Motor neuron (in vitro differentiated cells): ENCODE measurements around the gene ARHGEF19. TPM values are rescaled to one million over a fixed set of nuclear protein-coding genes. Genes with fewer than 3 reads are reported as not detected.

ENCODE experiments used
- ATAC-seq, 8 experiments: fragments of 200-7000 bp; cut with Tn5 transposase; replicated peaks in 6 of 8; 2 replicates each; pipeline ENCODE4 v1.8.0; 2021; ENCODE audit warnings: mild to moderate bottlenecking in 8 of 8, moderate library complexity in 8 of 8
- H3K27ac ChIP-seq, 2 donors: fragments of 250-450 bp; sonication (Bioruptor Pico); 2 replicates each; pipeline ENCODE4 v1.9.0; 2021; ENCODE audit warnings: antibody characterized with exemption in 2 of 2, mild to moderate bottlenecking in 2 of 2, moderate library complexity in 1 of 2
- H3K4me1 ChIP-seq, 2 donors: fragments of 250-450 bp; sonication (Bioruptor Pico); replicated peaks in 1 of 2; 2 replicates each; pipeline ENCODE4 v1.6.1; 2021; ENCODE audit warnings: antibody characterized with exemption in 2 of 2, mild to moderate bottlenecking in 2 of 2, moderate library complexity in 1 of 2
- H3K4me3 ChIP-seq, 5 donors: fragments of 250-450 bp; sonication (Bioruptor Pico); 2 replicates each; pipeline ENCODE4 v1.9.0; 2021; ENCODE audit warnings: antibody characterized with exemption in 5 of 5, mild to moderate bottlenecking in 5 of 5, moderate library complexity in 4 of 5
- WGBS, 10 experiments: fragments of 450-650 bp; shearing (Covaris generic); methylation state at CpG; one replicate each; pipeline ENCODE4 v1.0.0; 2022; 5-methylcytosine and 5-hydroxymethylcytosine counted together
- in situ Hi-C, 9 experiments: fragments of 400-800 bp; cut with MboI; loops; one replicate each; pipeline ENCODE4 v1.15.0; 2021; ENCODE audit warnings: low sequenced_read_pairs in 9 of 9, low pct_unique_long_range_greater_than_20kb in 2 of 9; ENCODE audit not compliant: unreplicated experiment in 9 of 9
- total RNA-seq, 8 experiments: library from RNA; unstranded; fragments of 300-600 nt; gene quantifications; 2 replicates each; pipeline versions ENCODE4 v1.2.3 to v1.2.4, GENCODE V29; 2022

The ARHGEF19 gene
- total RNA-seq, 8 experiments from 2014 or later, result 2.1 to 10.6 (median 5.9) TPM

DNA sequence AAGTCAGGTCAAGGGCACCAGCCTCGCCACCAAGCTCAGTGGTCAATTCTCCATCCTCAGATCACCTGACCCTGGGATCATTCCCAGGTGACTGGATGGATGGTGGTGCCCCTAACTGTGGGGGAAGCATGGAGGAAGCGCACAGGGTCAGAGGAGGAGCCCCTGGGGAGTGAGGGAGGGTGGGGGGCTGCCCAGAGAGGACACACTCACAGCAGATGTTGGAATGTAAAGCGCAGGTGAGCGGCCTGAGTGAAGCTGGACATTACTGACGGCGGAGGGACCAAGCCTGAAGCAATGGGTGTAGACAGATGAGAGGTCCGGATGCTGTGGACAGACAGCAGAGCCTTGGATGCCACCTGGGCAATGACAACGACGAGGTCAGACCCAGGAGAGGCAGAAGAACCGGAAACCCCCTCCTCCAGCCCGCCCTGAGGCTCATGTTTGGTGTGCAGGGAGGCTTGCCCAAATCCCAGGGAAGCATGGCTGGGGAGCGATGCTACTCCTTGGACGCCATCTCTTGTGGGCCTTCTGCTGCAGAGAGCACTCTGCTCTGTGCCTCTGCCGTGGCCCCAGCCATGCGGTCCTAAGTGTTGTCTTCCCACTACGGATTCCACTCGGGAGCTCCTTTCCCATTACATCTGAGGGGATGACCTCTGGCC, 30.2 kb upstream of the ARHGEF19 start:
- Histone ChIP-seq H3K4me1 (peaks cover 8 to 10% of the 10 kb centered on the region in 2 donors), H3K4me3 (no peak overlapping the region), H3K27ac (no peak overlapping the region)
- peak in 2 of 8 experiments; percentile 4 to 9 for ATAC-seq
- in situ Hi-C loops, result loop anchor here in 1 of 9 experiments (10.0 kb wide), 1 partner anchor 168 kb away; the partner anchor contains the start of gene FAM131C
- WGBS, 10 experiments, result 80 to 100% (median 89%) methylated on average over 1 to 9 of the region's 17 CpGs; no CpG with 5 or more reads in 5 of the 10 experiments

DNA sequence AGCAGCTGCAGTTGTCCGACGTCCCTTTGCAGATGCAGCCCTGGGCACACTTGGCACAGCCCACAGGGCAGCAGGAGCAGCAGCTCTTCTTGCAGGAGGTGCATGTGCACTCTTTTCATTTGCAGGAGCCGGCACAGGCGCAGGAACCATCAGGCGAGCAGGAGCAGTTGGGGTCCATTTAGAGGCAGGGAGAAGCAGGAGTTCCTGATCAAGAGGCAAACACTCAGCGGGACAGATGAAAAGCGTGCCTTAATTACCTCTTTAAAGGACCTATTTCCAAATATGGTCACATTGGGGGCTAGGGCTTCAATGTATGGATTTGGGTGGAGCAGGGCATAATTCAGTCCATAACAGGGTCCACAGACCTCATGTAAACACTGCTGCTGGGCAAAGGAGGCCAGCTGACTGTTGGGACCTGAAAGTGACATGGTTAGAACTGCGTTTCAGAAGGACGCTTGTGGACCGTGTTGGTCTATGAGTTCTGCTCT, 28.8 kb upstream of the ARHGEF19 start:
- Histone ChIP-seq H3K27ac (no peak overlapping the region), H3K4me1 (peaks cover 12 to 16% of the 10 kb centered on the region in 2 donors), H3K4me3 (no peak overlapping the region)
- 60 to 100% (median 79%) methylated on average over 2 to 10 of the region's 10 CpGs for WGBS, 10 experiments
- no peak for ATAC-seq
- in situ Hi-C loops, result loop anchor here in 1 of 9 experiments (10.0 kb wide), 1 partner anchor 166 kb away; the partner anchor contains the start of gene FAM131C

DNA sequence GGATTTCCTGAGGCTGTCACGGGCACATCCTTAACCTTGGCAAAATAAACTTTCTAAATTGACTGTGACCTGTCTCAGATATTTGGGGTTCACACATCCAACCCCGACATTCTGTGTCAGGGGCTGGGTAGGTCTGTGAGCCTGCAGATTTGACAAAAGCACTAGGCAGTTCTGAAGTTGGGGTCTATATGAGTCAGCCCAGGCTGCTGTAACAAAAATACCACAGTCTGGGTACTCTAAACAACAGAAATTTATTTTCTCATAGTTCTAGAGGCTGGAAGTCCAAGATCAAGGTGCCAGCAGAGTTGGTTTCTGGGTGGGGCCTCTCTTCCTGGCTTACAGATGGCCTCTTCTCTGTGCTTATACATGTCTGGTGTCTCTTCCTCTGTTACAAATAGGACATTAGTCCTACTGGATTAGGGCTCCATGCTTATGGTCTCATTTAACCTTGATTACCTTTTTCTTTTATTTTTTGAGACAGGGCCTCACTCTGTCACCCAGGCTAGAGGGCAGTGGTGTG, 27.6 kb upstream of the ARHGEF19 start:
- Histone ChIP-seq H3K4me3 (no peak overlapping the region), H3K27ac (no peak overlapping the region), H3K4me1 (peaks cover 12 to 20% of the 10 kb centered on the region in 2 donors)
- ATAC-seq, result no peak
- in situ Hi-C loops, result loop anchor here in 1 of 9 experiments (10.0 kb wide), 1 partner anchor 165 kb away; the partner anchor contains the start of gene FAM131C
- WGBS, 10 experiments, result 74 to 100% (median 95%) methylated on average over 1 to 2 of the region's 2 CpGs; no CpG with 5 or more reads in 4 of the 10 experiments

GRCh38 chr1:16237343-16237830, 24.9 kb upstream of the ARHGEF19 start:
- in situ Hi-C loops, result no loop called here
- peak in 4 of 8 experiments; percentile 1 to 10 (median 5) for ATAC-seq
- Histone ChIP-seq H3K27ac (peak overlapping the region; percentile 78 to 85), H3K4me1 (peaks cover 7 to 15% of the 10 kb centered on the region in 2 donors), H3K4me3 (peak overlapping the region; percentile 44 to 58 (median 48))
- WGBS, 10 experiments, result 0 to 100% (median 22%) methylated on average over 1 to 6 of the region's 6 CpGs; no CpG with 5 or more reads in 3 of the 10 experiments

DNA sequence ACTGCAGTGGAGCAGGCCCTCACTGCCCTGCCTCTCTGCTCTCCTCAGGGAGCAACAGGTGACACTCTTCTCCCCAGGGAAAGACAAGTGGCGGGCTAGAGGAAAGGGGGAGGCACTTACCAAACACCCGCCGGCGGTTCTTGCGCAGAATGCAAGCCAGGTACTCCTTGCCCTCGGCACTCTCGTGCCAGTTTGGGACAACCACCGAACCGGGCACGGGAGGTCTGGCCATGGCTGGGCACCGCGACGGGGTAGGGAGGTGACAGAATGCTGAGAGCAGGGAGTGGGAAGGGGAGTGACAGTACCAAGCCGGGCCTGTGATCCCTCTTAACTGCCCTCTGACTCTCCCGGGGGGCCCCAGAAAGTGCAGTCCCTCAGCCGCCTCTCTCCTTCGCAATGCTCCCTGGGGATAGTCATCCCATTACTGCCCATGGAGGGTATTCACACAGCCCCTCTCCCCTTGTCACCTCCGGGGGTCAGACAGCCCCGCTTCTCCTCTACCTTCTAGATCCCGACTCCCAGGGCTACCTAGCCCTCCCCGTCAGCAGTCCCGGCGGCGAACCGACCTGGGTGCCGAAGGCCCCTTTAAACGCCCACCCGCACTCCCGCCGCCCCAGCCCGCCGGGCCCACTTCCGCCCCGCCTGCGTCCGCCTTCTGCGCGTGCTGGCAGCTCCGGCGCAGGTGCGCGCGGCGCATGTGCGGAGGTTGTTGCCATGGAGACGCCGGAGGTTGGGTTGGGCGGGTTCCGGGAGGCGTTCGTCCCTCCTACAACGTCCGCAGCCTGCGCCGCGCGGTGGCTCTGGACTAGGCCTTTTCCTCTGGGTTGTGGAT, 24.3 kb upstream of the ARHGEF19 start, which contains the start of gene CPLANE2:
Gene CPLANE2 (minus strand): TSS at position 673 of the 832 bp plus-strand sequence. CDS start 441 bp downstream, at position 232.
- H3K27ac ChIP-seq, result peak within 1 kb of the TSS; percentile 78 to 85
- WGBS, 10 experiments, result 0 to 19% (median 9%) methylated on average over 3 to 13 of the region's 57 CpGs; no CpG with 5 or more reads in 4 of the 10 experiments

DNA sequence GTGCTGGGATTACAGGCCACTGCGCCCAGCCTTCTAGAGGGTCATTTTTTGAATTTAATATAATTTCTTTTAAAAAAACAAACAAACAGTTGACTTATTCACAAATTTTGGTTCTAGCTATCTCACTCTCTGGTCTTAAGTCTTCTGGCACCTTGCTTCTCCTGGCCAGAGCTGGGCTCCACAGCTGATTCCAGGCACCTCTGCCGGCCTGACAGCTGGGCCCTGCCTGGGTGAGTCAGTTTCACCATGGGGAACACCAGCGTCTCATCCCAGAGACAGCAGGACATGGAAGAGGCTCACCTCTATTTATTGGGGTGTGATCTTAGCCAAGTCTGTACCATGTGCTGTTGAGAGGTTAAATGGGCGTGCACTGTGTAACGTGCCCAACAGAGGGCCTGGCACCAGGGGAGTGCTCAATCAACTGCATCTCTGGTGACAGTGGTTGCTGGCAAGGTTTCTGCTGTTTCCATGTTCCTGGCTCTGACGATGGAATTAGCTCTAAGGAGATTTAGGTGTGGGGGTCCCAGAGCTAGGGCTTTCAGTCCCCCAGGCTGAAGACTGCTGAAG, 23.6 kb upstream of the ARHGEF19 start:
- Histone ChIP-seq H3K27ac (no peak overlapping the region), H3K4me1 (peaks cover 7 to 14% of the 10 kb centered on the region in 2 donors), H3K4me3 (peak overlapping the region; percentile 44 to 58 (median 48))
- in situ Hi-C loops, result no loop called here
- WGBS, 10 experiments, result 0 to 100% (median 55%) methylated on average over 1 to 5 of the region's 6 CpGs; no CpG with 5 or more reads in 5 of the 10 experiments
- ATAC-seq, result peak; percentile 3 to 35 (median 15)

More for the DNA sequence above, 24.3 kb upstream of the ARHGEF19 start, which contains the start of gene CPLANE2:
- peak within 1 kb of the TSS; percentile 44 to 58 (median 48) for H3K4me3 ChIP-seq
- peaks cover 7 to 14% of the 10 kb centered on the region in 2 donors for H3K4me1 ChIP-seq
- in situ Hi-C loops, result no loop called here
- peak; percentile 90 to 95 (median 92) for ATAC-seq

DNA sequence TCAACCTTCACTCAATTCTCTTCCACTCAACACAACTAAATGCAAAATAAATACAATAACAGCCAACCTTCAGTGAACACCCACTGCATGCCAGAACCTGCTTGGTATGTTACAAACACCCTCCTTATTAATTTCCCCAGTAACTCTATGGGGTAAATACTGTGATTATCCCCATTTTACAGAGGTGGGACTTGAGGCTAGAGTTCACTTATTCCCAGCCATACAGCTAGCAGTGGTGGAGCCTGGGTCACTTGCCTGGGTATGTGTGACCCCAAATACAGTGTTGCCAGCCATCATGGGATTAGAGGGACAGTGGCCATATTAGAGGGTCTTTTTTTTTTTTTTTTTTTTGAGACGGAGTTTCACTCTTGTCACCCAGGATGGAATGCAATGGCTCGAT, 22.9 kb upstream of the ARHGEF19 start:
- Histone ChIP-seq H3K27ac (no peak overlapping the region), H3K4me3 (no peak overlapping the region), H3K4me1 (peaks cover 7 to 14% of the 10 kb centered on the region in 2 donors)
- WGBS, 10 experiments, result 79 to 92% (median 80%) methylated on average over 1 to 2 of the region's 2 CpGs; no CpG with 5 or more reads in 6 of the 10 experiments
- ATAC-seq, result no peak
- in situ Hi-C loops, result no loop called here

GRCh38 chr1:16233431-16233830, 21.0 kb upstream of the ARHGEF19 start:
- ATAC-seq, result no peak
- Histone ChIP-seq H3K4me1 (peaks cover 7 to 14% of the 10 kb centered on the region in 2 donors), H3K4me3 (no peak overlapping the region), H3K27ac (no peak overlapping the region)
- WGBS, 10 experiments, result 90 to 100% (median 96%) methylated on average over 2 to 5 of the region's 8 CpGs; no CpG with 5 or more reads in 6 of the 10 experiments
- in situ Hi-C loops, result no loop called here

GRCh38 chr1:16232316-16232710, 19.9 kb upstream of the ARHGEF19 start:
- no peak for ATAC-seq
- no peak overlapping the region for H3K27ac ChIP-seq
- WGBS, 10 experiments, result 92 to 97% methylated on average over 5 of the region's 5 CpGs; no CpG with 5 or more reads in 8 of the 10 experiments
- H3K4me1 ChIP-seq, result peaks cover under 1 to 6% of the 10 kb centered on the region in 2 donors
- in situ Hi-C loops, result no loop called here
- H3K4me3 ChIP-seq, result no peak overlapping the region

DNA sequence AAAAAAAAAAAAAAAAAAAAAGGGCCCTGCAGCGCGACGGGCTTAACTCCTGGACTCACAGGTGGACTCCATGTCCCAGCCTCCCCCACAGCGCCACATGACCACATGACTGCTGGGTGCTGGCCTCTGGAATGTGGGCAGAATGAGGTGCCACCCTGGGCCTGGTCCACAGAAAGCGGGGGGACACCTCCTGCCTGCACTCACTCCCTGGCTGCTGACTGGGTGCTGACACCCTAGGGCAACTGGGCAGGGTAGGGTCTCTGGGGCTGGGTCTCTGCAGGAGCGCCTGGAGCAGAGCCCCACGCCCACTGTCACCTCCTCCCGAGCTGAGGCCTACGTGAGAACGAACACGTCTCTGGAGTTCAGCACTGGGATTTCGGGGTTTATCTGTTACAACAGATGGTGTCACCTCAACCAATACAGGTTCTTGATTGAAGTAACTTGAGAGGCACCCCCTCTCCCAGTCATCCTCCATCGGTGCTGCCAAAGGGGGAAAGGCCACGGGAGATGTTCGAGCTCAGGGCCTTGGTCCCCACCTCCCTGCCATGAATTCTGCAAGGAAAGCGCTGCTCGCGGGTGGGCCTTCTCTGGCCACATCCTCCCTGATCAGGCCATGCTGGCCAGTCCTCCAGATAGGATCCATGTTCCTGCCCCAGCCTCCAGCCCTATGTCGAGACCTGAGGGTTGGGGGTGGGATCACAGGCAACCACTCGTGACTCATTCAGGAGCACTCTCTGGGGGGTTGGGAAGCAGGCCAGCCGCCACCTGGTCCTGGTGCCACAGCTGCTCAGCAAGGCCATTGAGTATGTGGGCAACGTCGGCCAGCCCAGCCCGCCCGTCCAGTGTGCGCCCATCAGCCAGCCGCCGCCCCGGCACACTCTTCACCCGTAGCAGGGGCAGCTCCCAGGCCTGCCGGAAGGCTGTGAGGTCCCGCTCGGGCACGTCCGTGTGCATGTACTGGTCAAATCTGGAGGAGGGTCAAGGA, 19.2 kb upstream of the ARHGEF19 start:
- in situ Hi-C loops, result no loop called here
- ATAC-seq, result no peak
- H3K4me3 ChIP-seq, result no peak overlapping the region
- WGBS, 10 experiments, result 80 to 97% (median 85%) methylated on average over 1 to 19 of the region's 35 CpGs; no CpG with 5 or more reads in 4 of the 10 experiments
- H3K27ac ChIP-seq, result no peak overlapping the region
- H3K4me1 ChIP-seq, result peaks cover 4 to 6% of the 10 kb centered on the region in 2 donors

- Histone ChIP-seq H3K4me1 (peaks cover 3 to 6% of the 10 kb centered on the region in 2 donors), H3K4me3 (no peak overlapping the region), H3K27ac (no peak overlapping the region)
- in situ Hi-C loops, result no loop called here
- ATAC-seq, result no peak
- WGBS, 10 experiments, result 60 to 100% (median 89%) methylated on average over 1 to 9 of the region's 13 CpGs; no CpG with 5 or more reads in 5 of the 10 experiments
Measured at GRCh38 chr1:16230744-16231143, 18.3 kb upstream of the ARHGEF19 start.
